H1 (cell line): ENCODE results near the gene TLE1. TPM values are rescaled to one million over a fixed set of nuclear protein-coding genes. Genes with fewer than 3 reads are reported as not detected.
A peak's percentile ranks its signal among the peaks of the same experiment; 100 is the strongest.

ENCODE experiments used
- CTCF ChIA-PET: fragments of 300-600 bp; sonication (Branson Sonifier 250); formaldehyde crosslinking; loops from one replicate; lab custom pipeline; 2021; ENCODE audit not compliant: partially characterized antibody; lab: Charles Lee
- POLR2A ChIA-PET: fragments of 300-600 bp; sonication (Branson Sonifier 250); formaldehyde crosslinking; loops from one replicate; lab custom pipeline; 2021; ENCODE audit warnings: inconsistent platforms; ENCODE audit not compliant: partially characterized antibody; lab: Charles Lee
- DNase-seq, 2 experiments: peaks; one replicate each; pipeline versions ENCODE4 v3.0.0 to v3.0.0-alpha.2; 2010 to 2022; ENCODE audit warnings: low spot score in 2 of 2, low read depth in 1 of 2, mixed read lengths in 1 of 2
- FAIRE-seq: peaks from 2 replicates; lab custom pipeline; 2011; peaks lifted over from hg19 to GRCh38; lab: Jason Lieb, UNC
- H2AFZ ChIP-seq: 2 replicates; pipeline ENCODE4 v1.8.1; 2012; ENCODE audit warnings: low read length, inconsistent platforms
- H2AK5ac ChIP-seq: 2 replicates; pipeline ENCODE4 v1.6.1; 2013; ENCODE audit warnings: low read depth, low read length
- H2BK120ac ChIP-seq: replicated peaks from 2 replicates; pipeline ENCODE3; 2013; ENCODE audit warnings: low read depth, low read length, inconsistent platforms
- H2BK12ac ChIP-seq: 2 replicates; pipeline ENCODE4 v1.6.1; 2013; ENCODE audit warnings: low read depth, low read length
- H2BK15ac ChIP-seq: 2 replicates; pipeline ENCODE4 v1.6.1; 2013; ENCODE audit warnings: low read length
- H2BK20ac ChIP-seq: 2 replicates; pipeline ENCODE4 v1.6.1; 2013; ENCODE audit warnings: low read length
- H2BK5ac ChIP-seq: 2 replicates; pipeline ENCODE4 v1.6.1; 2013; ENCODE audit warnings: low read depth, low read length
- H3K14ac ChIP-seq: 2 replicates; pipeline ENCODE4 v1.6.1; 2013; ENCODE audit warnings: inconsistent platforms; ENCODE audit not compliant: insufficient read length
- H3K18ac ChIP-seq: 2 replicates; pipeline ENCODE4 v1.6.1; 2013; ENCODE audit warnings: low read length; ENCODE audit errors: extremely low read depth
- H3K23ac ChIP-seq: 2 replicates; pipeline ENCODE4 v1.6.1; 2013; ENCODE audit warnings: inconsistent platforms; ENCODE audit not compliant: insufficient read length
- H3K23me2 ChIP-seq: 2 replicates; pipeline ENCODE4 v1.6.1; 2013; ENCODE audit warnings: low read depth, low read length
- H3K27ac ChIP-seq: 2 replicates; pipeline ENCODE4 v1.6.1; 2011; ENCODE audit warnings: low read depth, low read length, inconsistent platforms
- H3K27me3 ChIP-seq, 4 experiments: replicated peaks in 1 of 4; 1 replicate in 1 of 4; 2 replicates in 3 of 4; pipeline versions ENCODE4 v1.6.1 to v1.8.1; 2011 to 2013; ENCODE audit warnings: low read length in 3 of 4, mild to moderate bottlenecking in 3 of 4, inconsistent platforms in 2 of 4, mixed read lengths in 2 of 4, moderate library complexity in 1 of 4; ENCODE audit not compliant: control insufficient read depth in 3 of 4, insufficient read depth in 3 of 4; ENCODE audit errors: extremely low read depth in 1 of 4
- H3K36me3 ChIP-seq, 4 experiments: 2 replicates each; pipeline versions ENCODE4 v1.6.1 to v1.8.1; 2011 to 2013; ENCODE audit warnings: mild to moderate bottlenecking in 4 of 4, low read length in 3 of 4, moderate library complexity in 2 of 4, control low read depth in 1 of 4, inconsistent platforms in 1 of 4; ENCODE audit not compliant: insufficient read depth in 4 of 4, control insufficient read depth in 2 of 4
- H3K4ac ChIP-seq: replicated peaks from 2 replicates; pipeline ENCODE3; 2013; ENCODE audit warnings: low read length, low read depth, mixed read lengths, inconsistent platforms; ENCODE audit not compliant: insufficient read length
- H3K4me1 ChIP-seq, 4 experiments: replicated peaks in 1 of 4; 1 replicate in 1 of 4; 2 replicates in 3 of 4; pipeline versions ENCODE4 v1.6.1 to v1.8.1; 2011 to 2013; ENCODE audit warnings: low read length in 3 of 4, inconsistent platforms in 2 of 4, mixed read lengths in 1 of 4; ENCODE audit not compliant: insufficient read depth in 4 of 4, control insufficient read depth in 3 of 4
- H3K4me2 ChIP-seq, 2 experiments: 2 replicates each; pipeline versions ENCODE4 v1.6.1 to v1.8.1; 2011 to 2013; ENCODE audit warnings: low read depth in 2 of 2, low read length in 2 of 2, control low read depth in 1 of 2, inconsistent platforms in 1 of 2, mild to moderate bottlenecking in 1 of 2; ENCODE audit not compliant: insufficient read depth in 1 of 2
- H3K4me3 ChIP-seq, 4 experiments: fragments of 200-600, 300-600 bp in 1 of 4; sonication (generic), shearing (Covaris generic), sonication (Bioruptor Twin) in 1 of 4; 2 replicates each; pipeline versions ENCODE4 v1.5.1 to v1.8.1; 2011 to 2016; ENCODE audit warnings: low read length in 4 of 4, low read depth in 3 of 4, control low read depth in 2 of 4, inconsistent platforms in 2 of 4, mild to moderate bottlenecking in 2 of 4, mixed read lengths in 1 of 4, moderate library complexity in 1 of 4; ENCODE audit not compliant: insufficient read depth in 2 of 4; ENCODE audit errors: extremely low read depth in 1 of 4
- H3K56ac ChIP-seq: replicated peaks from 2 replicates; pipeline ENCODE3; 2013; ENCODE audit warnings: low read depth, mild to moderate bottlenecking, mixed read lengths, low read length, inconsistent platforms; ENCODE audit not compliant: insufficient read length
- H3K79me1 ChIP-seq: 2 replicates; pipeline ENCODE4 v1.6.1; 2013; ENCODE audit warnings: low read depth, low read length, control low read depth
- H3K79me2 ChIP-seq, 2 experiments: 2 replicates each; pipeline versions ENCODE4 v1.6.1 to v1.8.1; 2012 to 2013; ENCODE audit warnings: low read length in 2 of 2, mild to moderate bottlenecking in 2 of 2, inconsistent platforms in 1 of 2; ENCODE audit not compliant: insufficient read depth in 2 of 2, control insufficient read depth in 1 of 2
- H3K9ac ChIP-seq, 4 experiments: replicated peaks in 1 of 4; 1 replicate in 1 of 4; 2 replicates in 3 of 4; pipeline versions ENCODE4 v1.6.1 to v1.8.1; 2011 to 2013; ENCODE audit warnings: low read depth in 3 of 4, low read length in 3 of 4, control low read depth in 2 of 4, mild to moderate bottlenecking in 2 of 4, moderate library complexity in 2 of 4, inconsistent platforms in 1 of 4; ENCODE audit errors: extremely low read depth in 1 of 4
- H3K9me3 ChIP-seq, 2 experiments: 2 replicates each; pipeline versions ENCODE4 v1.6.1 to v1.8.1; 2012 to 2013; ENCODE audit warnings: mild to moderate bottlenecking in 2 of 2, moderate library complexity in 2 of 2, control low read depth in 1 of 2, inconsistent platforms in 1 of 2, low read depth in 1 of 2, low read length in 1 of 2, mixed read lengths in 1 of 2; ENCODE audit not compliant: insufficient read depth in 2 of 2
- H4K20me1 ChIP-seq, 2 experiments: replicated peaks in 1 of 2; 2 replicates each; pipeline versions ENCODE3 to v1.8.1; 2011 to 2013; ENCODE audit warnings: inconsistent platforms in 2 of 2, low read length in 2 of 2, mild to moderate bottlenecking in 1 of 2; ENCODE audit not compliant: insufficient read depth in 2 of 2, control insufficient read depth in 1 of 2
- H4K5ac ChIP-seq: 2 replicates; pipeline ENCODE4 v1.6.1; 2013; ENCODE audit warnings: low read length, low read depth, mixed read lengths, inconsistent platforms; ENCODE audit not compliant: insufficient read length
- H4K8ac ChIP-seq: 2 replicates; pipeline ENCODE4 v1.8.0; 2013; ENCODE audit warnings: mild to moderate bottlenecking, moderate library complexity, low read length, inconsistent platforms; ENCODE audit not compliant: insufficient read depth; ENCODE audit errors: extremely low read depth
- H4K91ac ChIP-seq: replicated peaks from 2 replicates; pipeline ENCODE3; 2013; ENCODE audit warnings: low read length, mixed read lengths, inconsistent platforms; ENCODE audit not compliant: insufficient read length
- CEBPB ChIP-seq: IDR thresholded peaks from 2 replicates; pipeline ENCODE4 v1.6.1; 2012; ENCODE audit warnings: low read depth, low read length
- CTCF ChIP-seq, 3 experiments: IDR thresholded peaks; 1 replicate in 2 of 3; 2 replicates in 1 of 3; pipeline versions ENCODE4 v1.5.1 to v1.6.1; 2011; ENCODE audit warnings: low read length in 3 of 3, mild to moderate bottlenecking in 3 of 3, inconsistent platforms in 2 of 3, low read depth in 1 of 3, moderate library complexity in 1 of 3; ENCODE audit not compliant: insufficient read depth in 1 of 3; ENCODE audit errors: control extremely low read depth in 1 of 3
- KDM5A ChIP-seq: fragments of 200-600 bp; IDR thresholded peaks from 2 replicates; pipeline ENCODE4 v1.7.1; 2012; ENCODE audit warnings: mild to moderate bottlenecking, low read length, inconsistent platforms, mixed read lengths
- PHF8 ChIP-seq: fragments of 200-600 bp; sonication (generic); conservative IDR thresholded peaks from 2 replicates; pipeline ENCODE4 v1.7.1; 2012; ENCODE audit warnings: low read depth, mild to moderate bottlenecking, inconsistent platforms, low read length, moderate library complexity
- POLR2AphosphoS5 ChIP-seq: IDR thresholded peaks from 2 replicates; pipeline ENCODE4 v1.6.1; 2011; ENCODE audit warnings: low read depth, low read length
- RFX5 ChIP-seq: IDR thresholded peaks from 2 replicates; pipeline ENCODE4 v1.6.1; 2011; ENCODE audit warnings: low read depth, low read length, improper control_type of control experiment, borderline replicate concordance
- RNF2 ChIP-seq: fragments of 200-900, 300-1000 bp; sonication (generic); IDR thresholded peaks from 2 replicates; pipeline ENCODE4 v1.7.1; 2016; ENCODE audit warnings: borderline replicate concordance, low read depth, mild to moderate bottlenecking, antibody characterized with exemption, low read length; ENCODE audit not compliant: poor library complexity, severe bottlenecking; ENCODE audit errors: missing control alignments
- SIX5 ChIP-seq: IDR thresholded peaks from 2 replicates; pipeline ENCODE4 v1.6.1; 2011; ENCODE audit warnings: mild to moderate bottlenecking, low read depth, low read length
- WGBS, 2 experiments: shearing (Covaris generic) in 1 of 2; methylation state at CpG; one replicate each; pipeline versions ENCODE4 v1.1.6 to v1.1.7; 2013 to 2015; ENCODE audit warnings: low lambda C conversion rate in 2 of 2, mixed read lengths in 2 of 2, inconsistent platforms in 1 of 2, low coverage in 1 of 2, missing lambda C conversion rate in 1 of 2; ENCODE audit not compliant: insufficient replicate concordance in 2 of 2, insufficient coverage in 1 of 2, insufficient read length in 1 of 2; ENCODE audit errors: extremely low coverage in 1 of 2, missing lambda C conversion rate in 1 of 2; 5-methylcytosine and 5-hydroxymethylcytosine counted together
- polyA plus RNA-seq, 7 experiments: library from polyadenylated mRNA; depleted of rRNA in 3 of 7; stranded (reverse) in 5 of 7; unstranded in 2 of 7; fragments of >200 nt in 5 of 7; fragments of 200-250 nt in 2 of 7; gene quantifications; 1 replicate in 5 of 7; 2 replicates in 1 of 7; 4 replicates in 1 of 7; pipeline versions ENCODE4 v1.2.1 to v1.2.3, GENCODE V29; 2011 to 2013; ENCODE audit warnings: missing spikeins in 2 of 7, mixed read lengths in 2 of 7
- total RNA-seq: library from RNA; stranded (reverse); fragmentation: NEBNext Ultra II Directional; extraction: Animal tissue kit (Norgen Biotek cat#: 25700); gene quantifications from 2 replicates; pipeline ENCODE4 v1.2.1, GENCODE V29; 2021

Gene TLE1
- total and polyA plus RNA-seq, 2 of the 8 experiments (the other 6 are each of a cell fraction or from before 2014, with no cell fraction given) = 81.8 to 91.6 TPM

- Histone ChIP-seq H3K23me2 (no peaks in the 10 kb centered on the region; the same call in 1 of the 2 replicates), H3K9ac (no peak overlapping the region), H3K79me2 (peaks cover 0 to 26% of the 10 kb centered on the region in 2 experiments; a peak in 2 of 4 replicates), H4K5ac (no peak overlapping the region), H2BK120ac (peak overlapping the region; percentile 50), H3K9me3 (no peaks in the 10 kb centered on the region), H3K36me3 (peaks cover 0 to 25% (median 8%) of the 10 kb centered on the region in 4 experiments; a peak in 6 of 8 replicates), H3K27ac (no peak overlapping the region; the same call in 1 of the 2 replicates), H3K79me1 (no peaks in the 10 kb centered on the region; the same call in none of the 2 replicates), H2BK15ac (peak overlapping the region; percentile 50; the same call in 1 of the 2 replicates), H3K23ac (no peak overlapping the region), H4K91ac (peak overlapping the region; percentile 78), H3K4me2 (peak overlapping the region; percentile 47 to 53), H3K14ac (no peak overlapping the region), H3K4me3 (peak overlapping the region in 1 of 4 experiments; percentile 22; a peak in 1 of 8 replicates), H3K4ac (peak overlapping the region; percentile 13), H4K8ac (no peak overlapping the region), H3K56ac (no peak overlapping the region), H2BK12ac (peak overlapping the region; percentile 52; the same call in 1 of the 2 replicates), H3K18ac (peak overlapping the region; percentile 41), H4K20me1 (peaks cover 6% of the 10 kb centered on the region in 2 experiments), H3K4me1 (peaks cover 11 to 30% (median 26%) of the 10 kb centered on the region in 4 experiments), H2AFZ (no peak overlapping the region), H2AK5ac (peak overlapping the region; percentile 18), H2BK20ac (peak overlapping the region; percentile 62; the same call in 1 of the 2 replicates), H2BK5ac (peak overlapping the region; percentile 36; the same call in 1 of the 2 replicates), H3K27me3 (peaks cover 0 to 1% (median 0%) of the 10 kb centered on the region in 4 experiments; a peak in 1 of 7 replicates)
- ChIA-PET POLR2A (interaction anchor here (0.8 to 1.2 kb wide), 4 partner anchors 21 to 93 kb away, joined by 3 to 4 read pairs (median 4); partner anchors contain the start of gene TLE1), CTCF (interaction anchor here (0.6 to 2.2 kb wide), 2 partner anchors 12 to 1010 kb away, joined by 3 to 5 read pairs; no protein-coding TSS in a partner anchor)
- 57% methylated on average over 13 of the region's 13 CpGs; no CpG with 5 or more reads in 1 of the 2 experiments for WGBS, 2 experiments
- DNase-seq (no peak), FAIRE-seq (no peak)
- no peak for TF ChIP-seq KDM5A
- no peak for TF ChIP-seq CTCF (IDR thresholded peaks at IDR 0.05; ENCODE audit: control extremely low read depth in 1 of 3, insufficient read depth in 1 of 3, low read depth in 1 of 3, low read length in 3 of 3)
- TF ChIP-seq SIX5 = no peak
- TF ChIP-seq RFX5 = no peak
- no peak for TF ChIP-seq CEBPB
- TF ChIP-seq PHF8 = no peak
- TF ChIP-seq POLR2AphosphoS5 = no peak
- no peak for TF ChIP-seq RNF2
Observed at GRCh38 chr9:81596679-81597418, 92.5 kb downstream of the TLE1 start.
